Panc1 (cell line): Measurements from ENCODE around the gene TXNDC2. TPM values are rescaled to one million over a fixed set of nuclear protein-coding genes. Genes with fewer than 3 reads are reported as not detected.
A peak's percentile ranks its signal among the peaks of the same experiment; 100 is the strongest.

Source experiments
- ATAC-seq: fragments of 200-7000 bp; cut with Tn5 transposase; 2 replicates; pipeline ENCODE4 v1.9.1; 2020; ENCODE audit warnings: mild to moderate bottlenecking, moderate library complexity
- BruUV-seq: library from RNA; stranded (reverse); fragments of 400-500 nt; replicated peaks from 2 replicates; lab custom pipeline; 2021; lab: Mats Ljungman, UMichigan
- CTCF ChIA-PET: fragments of 300-600 bp; sonication (Branson Sonifier 250); formaldehyde crosslinking; loops from one replicate; lab custom pipeline; 2022; ENCODE audit warnings: antibody characterized with exemption; lab: Charles Lee
- POLR2A ChIA-PET: fragments of 300-600 bp; sonication (Branson Sonifier 250); formaldehyde crosslinking; loops from one replicate; lab custom pipeline; 2022; ENCODE audit warnings: antibody characterized with exemption; lab: Charles Lee
- DNase-seq: peaks from one replicate; pipeline ENCODE4 v3.0.0-alpha.2; 2010; ENCODE audit warnings: low read depth, low spot score
- H3K27ac ChIP-seq: 2 replicates; pipeline ENCODE4 v1.5.1; 2011; ENCODE audit warnings: mild to moderate bottlenecking, low read length, inconsistent platforms
- H3K27me3 ChIP-seq: fragments of 200-500 bp; sonication (Bioruptor generic); 2 replicates; pipeline ENCODE4 v1.6.0; 2014; ENCODE audit warnings: low read length, inconsistent platforms; ENCODE audit not compliant: control insufficient read depth, insufficient read depth
- H3K36me3 ChIP-seq: fragments of 200-500 bp; sonication (Bioruptor generic); 2 replicates; pipeline ENCODE4 v1.5.1; 2014; ENCODE audit warnings: inconsistent platforms, mild to moderate bottlenecking, low read length, moderate library complexity; ENCODE audit not compliant: control insufficient read depth, insufficient read depth
- H3K4me1 ChIP-seq: 2 replicates; pipeline ENCODE4 v1.5.1; 2011; ENCODE audit warnings: inconsistent platforms, mild to moderate bottlenecking, low read length, moderate library complexity; ENCODE audit not compliant: control insufficient read depth, insufficient read depth
- H3K4me3 ChIP-seq, 2 experiments: 2 replicates each; pipeline ENCODE4 v1.5.1; 2011 to 2012; ENCODE audit warnings: low read depth in 2 of 2, low read length in 2 of 2, mild to moderate bottlenecking in 2 of 2, inconsistent platforms in 1 of 2, moderate library complexity in 1 of 2
- H3K9me3 ChIP-seq: fragments of 200-500 bp; sonication (Bioruptor generic); 2 replicates; pipeline ENCODE4 v1.5.1; 2014; ENCODE audit warnings: low read depth, mild to moderate bottlenecking, inconsistent platforms, low read length, moderate library complexity; ENCODE audit not compliant: control insufficient read depth, insufficient read depth
- POLR2AphosphoS5 ChIP-seq: IDR thresholded peaks from 2 replicates; pipeline ENCODE4 v1.6.1; 2012; ENCODE audit warnings: mild to moderate bottlenecking, low read depth, low read length, moderate library complexity
- REST ChIP-seq, 2 experiments: IDR thresholded peaks; 2 replicates each; pipeline ENCODE4 v1.6.1; 2011 to 2012; ENCODE audit warnings: low read depth in 2 of 2, control low read depth in 1 of 2, low read length in 1 of 2, mild to moderate bottlenecking in 1 of 2, moderate library complexity in 1 of 2; ENCODE audit not compliant: insufficient read depth in 1 of 2
- SIN3A ChIP-seq: IDR thresholded peaks from 2 replicates; pipeline ENCODE4 v1.6.1; 2012; ENCODE audit warnings: low read depth, mild to moderate bottlenecking, low read length, moderate library complexity, borderline replicate concordance; ENCODE audit not compliant: insufficient read depth
- TCF7L2 ChIP-seq: IDR thresholded peaks from 2 replicates; pipeline ENCODE4 v1.6.1; 2011; ENCODE audit warnings: mild to moderate bottlenecking, low read depth, low read length, inconsistent platforms
- in situ Hi-C: cut with HindIII; loops from 2 replicates; pipeline ENCODE4 v1.10.0; 2016; ENCODE audit warnings: low sequenced_read_pairs, low pct_unique_long_range_greater_than_20kb
- intact Hi-C: fragments of 100-400 bp; cut with micrococcal nuclease; formaldehyde crosslinking; loops from one replicate; pipeline ENCODE4 v1.10.0; 2022; ENCODE audit not compliant: unreplicated experiment
- total RNA-seq: library from RNA; stranded (reverse); gene quantifications from one replicate; pipeline ENCODE4 v1.2.1, GENCODE V29; 2021; ENCODE audit not compliant: unreplicated experiment
- TF ChIP-seq, protein P1 (sequence below): fragments of 450-650 bp; IDR thresholded peaks from 2 replicates; pipeline ENCODE4 v1.5.1; 2017; ENCODE audit warnings: mild to moderate bottlenecking

TXNDC2 gene
- total RNA-seq, 1 experiment from 2014 or later, result 0.90 TPM

DNA sequence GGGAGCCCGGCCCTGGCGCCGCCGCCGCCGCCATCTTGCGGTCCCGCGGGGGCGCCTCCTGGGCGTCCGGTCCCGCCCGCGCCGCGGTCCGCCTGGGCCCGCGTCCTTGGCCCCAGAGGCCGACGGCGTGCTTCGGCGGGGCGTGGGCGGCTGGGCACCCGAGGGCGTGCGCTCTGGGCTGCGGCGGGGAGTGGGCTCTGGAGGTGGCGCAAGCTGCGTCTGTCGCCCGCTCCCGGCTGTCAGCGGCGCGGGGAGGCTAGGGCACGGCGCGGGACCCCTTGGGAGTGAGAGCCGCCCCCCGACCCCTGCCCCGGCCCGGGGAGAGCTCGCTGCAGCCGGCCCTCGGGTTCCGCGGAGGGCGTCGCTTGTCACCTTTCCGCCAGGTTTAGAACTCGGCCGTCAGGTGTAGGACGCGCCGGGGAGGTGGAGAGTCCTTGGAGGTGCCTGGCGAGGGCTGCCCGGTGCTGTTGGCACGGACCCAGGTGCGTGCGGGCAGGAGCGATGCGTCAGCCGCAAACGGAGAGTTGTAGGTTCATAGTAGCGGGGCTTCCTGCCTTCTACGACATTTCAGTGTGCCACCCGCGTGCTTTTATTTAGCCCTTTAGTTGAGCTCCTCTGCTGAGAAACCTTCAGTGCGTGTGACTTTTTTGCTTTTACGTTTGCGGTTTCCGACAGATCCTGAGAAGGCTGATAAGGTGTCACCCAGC lies 29.0 kb downstream of the TXNDC2 start:
- no peaks in the 10 kb centered on the region for H3K9me3 ChIP-seq
- ChIA-PET POLR2A (interaction anchor here (0.6 kb wide), 1 partner anchor 1121 kb away, joined by 3 read pairs; no protein-coding TSS in a partner anchor), CTCF (no interaction called here)
- in situ Hi-C loops, result no loop called here
- BruUV-seq, result no TSS peak
- TF ChIP-seq, protein P1, sequence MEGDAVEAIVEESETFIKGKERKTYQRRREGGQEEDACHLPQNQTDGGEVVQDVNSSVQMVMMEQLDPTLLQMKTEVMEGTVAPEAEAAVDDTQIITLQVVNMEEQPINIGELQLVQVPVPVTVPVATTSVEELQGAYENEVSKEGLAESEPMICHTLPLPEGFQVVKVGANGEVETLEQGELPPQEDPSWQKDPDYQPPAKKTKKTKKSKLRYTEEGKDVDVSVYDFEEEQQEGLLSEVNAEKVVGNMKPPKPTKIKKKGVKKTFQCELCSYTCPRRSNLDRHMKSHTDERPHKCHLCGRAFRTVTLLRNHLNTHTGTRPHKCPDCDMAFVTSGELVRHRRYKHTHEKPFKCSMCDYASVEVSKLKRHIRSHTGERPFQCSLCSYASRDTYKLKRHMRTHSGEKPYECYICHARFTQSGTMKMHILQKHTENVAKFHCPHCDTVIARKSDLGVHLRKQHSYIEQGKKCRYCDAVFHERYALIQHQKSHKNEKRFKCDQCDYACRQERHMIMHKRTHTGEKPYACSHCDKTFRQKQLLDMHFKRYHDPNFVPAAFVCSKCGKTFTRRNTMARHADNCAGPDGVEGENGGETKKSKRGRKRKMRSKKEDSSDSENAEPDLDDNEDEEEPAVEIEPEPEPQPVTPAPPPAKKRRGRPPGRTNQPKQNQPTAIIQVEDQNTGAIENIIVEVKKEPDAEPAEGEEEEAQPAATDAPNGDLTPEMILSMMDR, result no peak
- TF ChIP-seq TCF7L2 (0 out of 2 replicates have a peak, but pooled peaks have one; percentile 26), SIN3A (peak; percentile 52; the same call in 1 of the 2 replicates), REST (IDR thresholded peaks at IDR 0.05; ENCODE audit: insufficient read depth in 1 of 2, low read depth in 2 of 2, low read length in 1 of 2) (no peak)
- intact Hi-C loops, result loop anchor here (10.0 kb wide), 1 partner anchor 90 kb away; no protein-coding TSS in a partner anchor
- H3K27ac ChIP-seq, result peak overlapping the region; percentile 90
- H3K36me3 ChIP-seq, result no peaks in the 10 kb centered on the region; the same call in 1 of the 2 replicates
- no peaks in the 10 kb centered on the region for H3K27me3 ChIP-seq
- peak overlapping the region; percentile 83 to 94 for H3K4me3 ChIP-seq
- peaks cover 35% of the 10 kb centered on the region for H3K4me1 ChIP-seq
- DNase-seq (no peak), ATAC-seq (peak; percentile 64)

DNA sequence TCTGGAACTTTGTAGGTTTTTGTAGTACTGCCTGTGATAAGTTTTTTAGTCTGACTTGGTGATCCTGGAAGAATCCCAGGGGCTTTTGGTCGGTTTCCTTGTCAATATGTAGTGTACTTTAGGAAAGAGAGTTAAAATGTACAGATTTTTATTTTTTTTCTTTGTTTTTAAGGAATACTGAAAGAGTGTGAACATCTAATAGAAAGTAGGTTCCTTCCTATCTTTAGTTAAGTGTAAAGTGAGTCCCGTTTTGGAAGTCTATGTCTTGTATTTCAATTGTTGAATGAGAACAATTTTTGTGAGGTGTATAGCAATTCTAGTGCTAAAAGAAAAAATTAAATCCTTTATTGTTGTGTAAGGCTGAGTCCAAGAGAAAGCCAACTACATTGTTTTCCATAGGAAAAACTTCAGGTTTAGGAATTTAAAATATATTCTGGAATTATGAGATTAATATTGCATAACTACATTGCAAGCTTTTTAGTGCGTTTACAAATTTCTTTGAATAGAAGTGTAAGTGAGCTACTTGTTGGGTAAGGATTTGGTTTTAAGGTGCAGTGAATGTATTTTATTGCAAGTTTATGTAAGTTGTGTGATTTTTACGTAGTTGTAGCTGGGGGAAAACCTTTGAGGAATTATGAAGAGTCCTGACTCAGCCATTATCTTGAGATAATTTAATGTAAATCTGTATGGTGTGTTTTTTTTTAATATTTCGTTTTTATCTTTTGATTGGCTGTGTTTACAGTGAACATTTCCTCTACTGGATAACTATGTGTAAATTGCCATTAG lies 29.7 kb downstream of the TXNDC2 start:
- in situ Hi-C loops (no loop called here), intact Hi-C loops (loop anchor here (10.0 kb wide), 1 partner anchor 91 kb away; no protein-coding TSS in a partner anchor)
- CTCF ChIA-PET, result no interaction called here
- POLR2A ChIA-PET, result interaction anchor here (0.6 kb wide), 1 partner anchor 1122 kb away, joined by 3 read pairs; no protein-coding TSS in a partner anchor
- ATAC-seq, result no peak
- no TSS peak for BruUV-seq
- Histone ChIP-seq H3K9me3 (no peaks in the 10 kb centered on the region), H3K4me3 (peak overlapping the region; percentile 83 to 94), H3K27ac (peak overlapping the region; percentile 90), H3K4me1 (peaks cover 41% of the 10 kb centered on the region), H3K36me3 (no peaks in the 10 kb centered on the region; the same call in 1 of the 2 replicates), H3K27me3 (no peaks in the 10 kb centered on the region)
- DNase-seq, result no peak
- TF ChIP-seq TCF7L2, result no peak
- no peak for TF ChIP-seq SIN3A
- TF ChIP-seq POLR2AphosphoS5, result no peak
- TF ChIP-seq, protein P1, result no peak
- TF ChIP-seq REST (IDR thresholded peaks at IDR 0.05; ENCODE audit: insufficient read depth in 1 of 2, low read depth in 2 of 2, low read length in 1 of 2), result no peak
